B cell (primary cell): Measurements from ENCODE around the gene RNF213. TPM values are rescaled to one million over a fixed set of nuclear protein-coding genes. Genes with fewer than 3 reads are reported as not detected.

Experiments used
- ATAC-seq: fragments of 200-7000 bp; cut with Tn5 transposase; one replicate; pipeline ENCODE4 v1.10.0; 2021; ENCODE audit warnings: low read depth, mild to moderate bottlenecking, moderate number of reproducible peaks, moderate library complexity
- CTCF ChIA-PET: fragments of 350-600 bp; sonication (Branson Sonifier 250); formaldehyde crosslinking; loops from one replicate; lab custom pipeline; 2021; ENCODE audit warnings: antibody characterized with exemption, inconsistent platforms; lab: Charles Lee
- POLR2A ChIA-PET: fragments of 350-600 bp; sonication (Branson Sonifier 250); formaldehyde crosslinking; loops from one replicate; lab custom pipeline; 2021; ENCODE audit warnings: antibody characterized with exemption; lab: Charles Lee
- DNase-seq: peaks from one replicate; pipeline ENCODE4 v3.0.0; 2013
- H2AFZ ChIP-seq: 2 replicates; pipeline ENCODE4 v1.6.1; 2012; ENCODE audit warnings: mild to moderate bottlenecking, low read depth, low read length; ENCODE audit not compliant: insufficient read depth, poor library complexity, severe bottlenecking
- H3K27ac ChIP-seq, 2 donors: 1 replicate in 1 of 2; 2 replicates in 1 of 2; pipeline ENCODE4 v1.5.1; 2012 to 2013; ENCODE audit warnings: low read length in 2 of 2, mild to moderate bottlenecking in 2 of 2, moderate library complexity in 1 of 2
- H3K27me3 ChIP-seq, 4 experiments: fragments of 200-600 bp in 1 of 4; sonication (generic) in 1 of 4; replicated peaks in 1 of 4; 1 replicate in 2 of 4; 2 replicates in 2 of 4; pipeline versions ENCODE4 v1.6.1 to v1.7.0; 2013 to 2016; ENCODE audit warnings: low read length in 3 of 4, mild to moderate bottlenecking in 2 of 4, mixed read lengths in 1 of 4, moderate library complexity in 1 of 4; ENCODE audit not compliant: insufficient read depth in 4 of 4, control insufficient read depth in 3 of 4; ENCODE audit errors: control extremely low read depth in 1 of 4
- H3K36me3 ChIP-seq, 2 experiments: replicated peaks in 1 of 2; 1 replicate in 1 of 2; 2 replicates in 1 of 2; pipeline versions ENCODE4 v1.6.1 to v1.7.1; 2013; ENCODE audit warnings: low read length in 1 of 2; ENCODE audit not compliant: insufficient read depth in 2 of 2, control insufficient read depth in 1 of 2; ENCODE audit errors: control extremely low read depth in 1 of 2, extremely low read depth in 1 of 2
- H3K4me1 ChIP-seq, 2 donors: fragments of 200-600 bp in 1 of 2; sonication (generic) in 1 of 2; 1 replicate in 1 of 2; 2 replicates in 1 of 2; pipeline versions ENCODE4 v1.5.1 to v1.6.1; 2013 to 2017; ENCODE audit warnings: low read length in 2 of 2; ENCODE audit not compliant: control insufficient read depth in 2 of 2, insufficient read depth in 2 of 2
- H3K4me2 ChIP-seq: replicated peaks from 2 replicates; pipeline ENCODE3; 2012; ENCODE audit warnings: mild to moderate bottlenecking, low read depth, low read length; ENCODE audit not compliant: poor library complexity, severe bottlenecking
- H3K4me3 ChIP-seq, 5 experiments: fragments of 200-600 bp in 1 of 5; sonication (generic) in 1 of 5; 1 replicate in 3 of 5; 2 replicates in 2 of 5; pipeline versions ENCODE4 v1.5.1 to v1.7.0; 2011 to 2016; ENCODE audit warnings: low read length in 4 of 5, mild to moderate bottlenecking in 4 of 5, low read depth in 2 of 5, control low read depth in 1 of 5, moderate library complexity in 1 of 5; ENCODE audit not compliant: insufficient read depth in 1 of 5; ENCODE audit errors: control extremely low read depth in 1 of 5, extremely low read depth in 1 of 5
- H3K79me2 ChIP-seq: fragments of 200-600 bp; sonication (generic); one replicate; pipeline ENCODE4 v1.6.0; 2016; ENCODE audit warnings: low read length; ENCODE audit not compliant: control insufficient read depth, insufficient read depth
- H3K9ac ChIP-seq: fragments of 200-600 bp; sonication (generic); 2 replicates; pipeline ENCODE4 v1.6.1; 2017; ENCODE audit warnings: mild to moderate bottlenecking, low read length, moderate library complexity
- H3K9me3 ChIP-seq, 3 donors: one replicate each; pipeline versions ENCODE4 v1.6.1 to v1.7.1; 2013; ENCODE audit warnings: low read length in 2 of 3; ENCODE audit not compliant: control insufficient read depth in 2 of 3, insufficient read depth in 1 of 3; ENCODE audit errors: control extremely low read depth in 1 of 3
- H4K20me1 ChIP-seq: 2 replicates; pipeline ENCODE4 v1.6.0; 2012; ENCODE audit warnings: mild to moderate bottlenecking, low read length; ENCODE audit not compliant: insufficient read depth, control insufficient read depth, poor library complexity, severe bottlenecking
- H3K27ac Mint-ChIP-seq: one replicate; pipeline ENCODE4 v1.8.0; 2021; ENCODE audit warnings: mixed read lengths
- H3K27me3 Mint-ChIP-seq: one replicate; pipeline ENCODE4 v1.8.0; 2021; ENCODE audit warnings: mixed read lengths
- H3K4me1 Mint-ChIP-seq: one replicate; pipeline ENCODE4 v1.8.0; 2021; ENCODE audit warnings: mixed read lengths
- H3K4me3 Mint-ChIP-seq: one replicate; pipeline ENCODE4 v1.8.0; 2021; ENCODE audit warnings: mixed read lengths
- H3K9me3 Mint-ChIP-seq: one replicate; pipeline ENCODE4 v1.8.0; 2022; ENCODE audit warnings: mixed read lengths; ENCODE audit not compliant: insufficient read depth
- EZH2 ChIP-seq: IDR thresholded peaks from 2 replicates; pipeline ENCODE4 v1.6.1; 2012; ENCODE audit warnings: borderline replicate concordance, low read depth, mild to moderate bottlenecking, moderate library complexity, low read length; ENCODE audit not compliant: insufficient read depth, poor library complexity, severe bottlenecking
- WGBS: methylation state at CpG from one replicate; pipeline ENCODE4 v1.1.5; 2013; ENCODE audit warnings: missing lambda C conversion rate; ENCODE audit not compliant: insufficient coverage; 5-methylcytosine and 5-hydroxymethylcytosine counted together
- intact Hi-C: fragments of 100-400 bp; cut with micrococcal nuclease; formaldehyde crosslinking; loops from one replicate; pipeline ENCODE4 v1.10.0; 2022
- polyA plus RNA-seq: library from polyadenylated mRNA; depleted of rRNA; stranded (reverse); fragments of >200 nt; gene quantifications from 2 replicates; pipeline ENCODE4 v1.2.3, GENCODE V29; 2012
- total RNA-seq, 2 donors: library from RNA; stranded (reverse); fragments of 120-200 nt in 1 of 2; gene quantifications; 1 replicate in 1 of 2; 2 replicates in 1 of 2; pipeline versions ENCODE4 v1.2.3 to v1.2.4, GENCODE V29; 2013 to 2022
- TF ChIP-seq, protein P1 (sequence below): fragments of 200-600 bp; IDR thresholded peaks from one replicate; pipeline ENCODE4 v1.8.0; 2022; ENCODE audit warnings: antibody characterized with exemption, mild to moderate bottlenecking

RNF213 gene
- total and polyA plus RNA-seq, 2 donors (not counting 1 experiment from before 2014, with no cell fraction given), result 121 to 287 TPM

DNA sequence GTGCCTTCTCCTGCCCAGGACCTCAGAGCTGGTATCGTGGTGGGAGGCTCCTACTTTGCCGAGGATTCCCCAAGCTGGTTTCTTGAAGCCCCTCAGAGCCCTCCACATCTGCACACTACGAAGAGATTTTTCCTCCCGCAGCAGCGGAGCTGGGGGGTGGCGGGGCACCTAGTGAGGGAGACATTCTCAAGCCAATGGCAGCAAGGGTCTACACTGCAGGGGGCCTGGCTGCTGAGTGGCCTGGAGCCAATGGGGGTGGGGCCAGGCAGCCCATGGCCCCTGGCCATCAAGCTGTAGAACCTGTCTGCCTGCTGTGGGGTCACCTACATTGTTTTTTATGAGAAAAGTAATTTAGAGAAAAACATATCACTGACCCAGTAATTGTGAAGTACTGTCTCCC is 35.4 kb upstream of the RNF213 start:
- no peak for TF ChIP-seq EZH2
- TF ChIP-seq, protein P1, sequence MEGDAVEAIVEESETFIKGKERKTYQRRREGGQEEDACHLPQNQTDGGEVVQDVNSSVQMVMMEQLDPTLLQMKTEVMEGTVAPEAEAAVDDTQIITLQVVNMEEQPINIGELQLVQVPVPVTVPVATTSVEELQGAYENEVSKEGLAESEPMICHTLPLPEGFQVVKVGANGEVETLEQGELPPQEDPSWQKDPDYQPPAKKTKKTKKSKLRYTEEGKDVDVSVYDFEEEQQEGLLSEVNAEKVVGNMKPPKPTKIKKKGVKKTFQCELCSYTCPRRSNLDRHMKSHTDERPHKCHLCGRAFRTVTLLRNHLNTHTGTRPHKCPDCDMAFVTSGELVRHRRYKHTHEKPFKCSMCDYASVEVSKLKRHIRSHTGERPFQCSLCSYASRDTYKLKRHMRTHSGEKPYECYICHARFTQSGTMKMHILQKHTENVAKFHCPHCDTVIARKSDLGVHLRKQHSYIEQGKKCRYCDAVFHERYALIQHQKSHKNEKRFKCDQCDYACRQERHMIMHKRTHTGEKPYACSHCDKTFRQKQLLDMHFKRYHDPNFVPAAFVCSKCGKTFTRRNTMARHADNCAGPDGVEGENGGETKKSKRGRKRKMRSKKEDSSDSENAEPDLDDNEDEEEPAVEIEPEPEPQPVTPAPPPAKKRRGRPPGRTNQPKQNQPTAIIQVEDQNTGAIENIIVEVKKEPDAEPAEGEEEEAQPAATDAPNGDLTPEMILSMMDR, result no peak

DNA sequence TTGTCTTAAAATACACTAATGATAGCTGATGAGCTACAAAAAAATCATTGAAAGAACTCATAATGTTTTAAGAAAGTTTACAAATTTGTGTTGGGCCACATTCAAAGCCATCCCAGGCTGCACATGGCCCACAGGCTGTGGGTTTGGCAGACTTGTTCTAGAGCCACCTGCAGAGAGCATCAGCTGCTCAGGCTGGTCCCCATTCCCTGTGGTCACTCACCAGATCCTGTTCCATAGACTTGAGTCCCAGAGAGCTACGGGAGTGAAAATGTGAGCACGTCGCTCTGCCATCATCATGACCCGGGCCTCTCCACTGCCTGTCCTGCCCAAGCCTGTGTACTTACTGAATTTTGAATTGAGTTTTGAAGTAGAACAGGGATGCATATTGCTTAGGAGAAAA is 33.5 kb upstream of the RNF213 start:
- Mint-ChIP-seq H3K4me3 (no peak overlapping the region), H3K27me3 (no peaks in the 10 kb centered on the region), H3K4me1 (no peaks in the 10 kb centered on the region), H3K27ac (no peak overlapping the region), H3K9me3 (no peaks in the 10 kb centered on the region)
- Histone ChIP-seq H4K20me1 (no peaks in the 10 kb centered on the region), H3K79me2 (no peaks in the 10 kb centered on the region), H3K9ac (no peak overlapping the region), H3K36me3 (no peaks in the 10 kb centered on the region), H3K4me3 (no peak overlapping the region), H3K27ac (no peak overlapping the region), H3K4me1 (no peaks in the 10 kb centered on the region), H3K27me3 (peaks cover 0 to 2% (median 0%) of the 10 kb centered on the region in 4 experiments), H3K4me2 (no peak overlapping the region), H2AFZ (no peak overlapping the region), H3K9me3 (peaks cover 0 to 6% (median 5%) of the 10 kb centered on the region in 3 donors)
- POLR2A ChIA-PET, result no interaction called here
- 98% methylated on average over 4 of the region's 4 CpGs for WGBS
- intact Hi-C loops, result no loop called here
- DNase-seq (no peak), ATAC-seq (no peak)
- CTCF ChIA-PET, result interaction anchor here (0.9 kb wide), 1 partner anchor 26 kb away, joined by 3 read pairs; no protein-coding TSS in a partner anchor
- no peak for TF ChIP-seq EZH2
- TF ChIP-seq, protein P1, result no peak

More for the DNA sequence above, 35.4 kb upstream of the RNF213 start:
- no peak overlapping the region for H3K27ac Mint-ChIP-seq
- no peak overlapping the region for H3K4me3 Mint-ChIP-seq
- Histone ChIP-seq H2AFZ (no peak overlapping the region), H3K79me2 (no peaks in the 10 kb centered on the region), H3K4me1 (peaks cover 0 to 6% of the 10 kb centered on the region in 2 donors), H3K36me3 (no peaks in the 10 kb centered on the region), H3K27ac (no peak overlapping the region), H4K20me1 (no peaks in the 10 kb centered on the region), H3K4me2 (no peak overlapping the region), H3K4me3 (no peak overlapping the region), H3K9me3 (no peaks in the 10 kb centered on the region), H3K9ac (no peak overlapping the region), H3K27me3 (peaks cover 0 to 2% (median 0%) of the 10 kb centered on the region in 4 experiments)
- no peak for DNase-seq
- no peaks in the 10 kb centered on the region for H3K9me3 Mint-ChIP-seq
- intact Hi-C loops, result no loop called here
- 98% methylated on average over 6 of the region's 6 CpGs for WGBS
- no peak for ATAC-seq
- POLR2A ChIA-PET, result no interaction called here
- CTCF ChIA-PET, result interaction anchor here (1.1 kb wide), 1 partner anchor 10 kb away, joined by 4 read pairs; no protein-coding TSS in a partner anchor
- peaks cover 3% of the 10 kb centered on the region for H3K4me1 Mint-ChIP-seq
- no peaks in the 10 kb centered on the region for H3K27me3 Mint-ChIP-seq
